K562 (cell line): ENCODE results near the gene ABCC11. TPM values are rescaled to one million over a fixed set of nuclear protein-coding genes. Genes with fewer than 3 reads are reported as not detected.

Experiments
- BHLHE40 ChIP-seq: IDR thresholded peaks from 2 replicates; pipeline ENCODE4 v1.6.1; 2011; ENCODE audit warnings: low read length, improper control_type of control experiment
- DDX20 ChIP-seq: fragments of 450-650 bp; IDR thresholded peaks from 2 replicates; pipeline ENCODE4 v1.6.1; 2016; ENCODE audit warnings: missing genetic modification characterization, low read depth, mild to moderate bottlenecking, missing compliant biosample characterization, moderate library complexity
- FIP1L1 ChIP-seq: fragments of 200-400 bp; formaldehyde crosslinking; IDR thresholded peaks from 2 replicates; pipeline ENCODE4 v1.6.1; 2018; ENCODE audit warnings: mild to moderate bottlenecking, low read depth, low read length; ENCODE audit not compliant: poor library complexity, severe bottlenecking
- HDAC1 ChIP-seq, 2 experiments: fragments of 450-650 bp; IDR thresholded peaks; 2 replicates each; pipeline ENCODE4 v1.6.1; 2016 to 2017; ENCODE audit warnings: inconsistent platforms in 1 of 2, mild to moderate bottlenecking in 1 of 2, moderate library complexity in 1 of 2
- JUNB ChIP-seq: fragments of 450-650 bp; formaldehyde crosslinking; conservative IDR thresholded peaks from 2 replicates; pipeline ENCODE4 v1.4.0; 2020; ENCODE audit warnings: mild to moderate bottlenecking
- KLF10 ChIP-seq: fragments of 250-450 bp; sonication (Bioruptor Pico); IDR thresholded peaks from 2 replicates; pipeline ENCODE4 v1.6.1; 2021; ENCODE audit warnings: matching md5 sums
- KLF6 ChIP-seq: fragments of 250-450 bp; sonication (Bioruptor Pico); IDR thresholded peaks from 2 replicates; pipeline ENCODE4 v1.4.0; 2020; ENCODE audit warnings: mild to moderate bottlenecking, moderate library complexity, borderline replicate concordance
- LCOR ChIP-seq: sonication (generic); formaldehyde crosslinking; IDR thresholded peaks from 2 replicates; pipeline ENCODE4 v1.8.0; 2022; ENCODE audit warnings: mild to moderate bottlenecking, missing genetic modification reagents
- MBD2 ChIP-seq: sonication (generic); IDR thresholded peaks from 2 replicates; pipeline ENCODE4 v1.6.1; 2016; ENCODE audit warnings: low read depth, borderline replicate concordance
- MCM5 ChIP-seq: fragments of 450-650 bp; IDR thresholded peaks from 2 replicates; pipeline ENCODE4 v1.6.1; 2016; ENCODE audit warnings: low read depth
- MYC ChIP-seq, 2 experiments: fragments of 250-450 bp in 1 of 2; sonication (Bioruptor Pico) in 1 of 2; IDR thresholded peaks; 2 replicates each; pipeline versions ENCODE4 v1.5.1 to v1.6.1; 2012 to 2021; ENCODE audit warnings: low read depth in 2 of 2, borderline replicate concordance in 1 of 2, improper control_type of control experiment in 1 of 2, low read length in 1 of 2, mild to moderate bottlenecking in 1 of 2, moderate library complexity in 1 of 2
- PML ChIP-seq: IDR thresholded peaks from 2 replicates; pipeline ENCODE4 v1.6.1; 2012; ENCODE audit warnings: low read length, inconsistent platforms
- POLR2AphosphoS5 ChIP-seq: IDR thresholded peaks from 2 replicates; pipeline ENCODE4 v1.6.1; 2011; ENCODE audit warnings: mild to moderate bottlenecking, low read depth, low read length, moderate library complexity; ENCODE audit not compliant: control insufficient read depth, insufficient read depth
- SAP30 ChIP-seq: fragments of 200-600 bp; sonication (generic); IDR thresholded peaks from 2 replicates; pipeline ENCODE4 v1.6.1; 2012; ENCODE audit warnings: borderline replicate concordance, low read depth, mild to moderate bottlenecking, moderate library complexity, low read length, control low read depth, inconsistent platforms; ENCODE audit not compliant: insufficient read depth, poor library complexity, severe bottlenecking
- TAF7 ChIP-seq: fragments of 450-650 bp; IDR thresholded peaks from 2 replicates; pipeline ENCODE4 v1.6.1; 2016; ENCODE audit warnings: missing genetic modification characterization, missing compliant biosample characterization
- TSC22D4 ChIP-seq: fragments of 450-650 bp; IDR thresholded peaks from 2 replicates; pipeline ENCODE4 v1.6.1; 2016; ENCODE audit warnings: missing genetic modification characterization, missing biosample characterization, control low read depth
- ZBTB17 ChIP-seq: fragments of 450-650 bp; formaldehyde crosslinking; IDR thresholded peaks from 2 replicates; pipeline ENCODE4 v1.4.0; 2020; ENCODE audit warnings: mild to moderate bottlenecking
- ZFP30 ChIP-seq: fragments of 250-450 bp; sonication (Bioruptor Pico); IDR thresholded peaks from 2 replicates; pipeline ENCODE4 v1.8.0; 2022; ENCODE audit warnings: moderate library complexity, mild to moderate bottlenecking, inconsistent platforms, borderline replicate concordance
- ZNF76 ChIP-seq: fragments of 250-450 bp; sonication (Bioruptor Pico); IDR thresholded peaks from 2 replicates; pipeline ENCODE4 v1.4.0; 2020; ENCODE audit warnings: mild to moderate bottlenecking, moderate library complexity, borderline replicate concordance
- polyA plus RNA-seq, 8 experiments: library from polyadenylated mRNA; depleted of rRNA in 4 of 8; stranded (reverse) in 5 of 8; unstranded in 3 of 8; fragments of >200 nt; fragmentation: Nextera tagmentation in 2 of 8; fragmentation: Illumina TruSeq in 1 of 8; extraction: Ambion mirVana in 2 of 8; extraction: Trizol in 1 of 8; gene quantifications; 2 replicates each; pipeline versions ENCODE4 v1.2.1 to v1.2.3, GENCODE V29; 2011 to 2014; ENCODE audit warnings: inconsistent platforms in 1 of 8, missing spikeins in 1 of 8
- total RNA-seq, 7 experiments: library from RNA; depleted of rRNA in 6 of 7; stranded (reverse); fragments of >200 nt in 6 of 7; fragmentation: Illumina TruSeq in 2 of 7; extraction: Trizol in 2 of 7; gene quantifications; 2 replicates each; pipeline versions ENCODE4 v1.2.1 to v1.2.3, GENCODE V29; 2011 to 2021; ENCODE audit warnings: low replicate concordance in 1 of 7
- TF ChIP-seq, protein P1 (sequence below): sonication (generic); formaldehyde crosslinking; IDR thresholded peaks from 2 replicates; pipeline ENCODE4 v1.8.1; 2023; ENCODE audit warnings: mild to moderate bottlenecking, missing genetic modification reagents
- TF ChIP-seq, protein P2 (sequence below): fragments of 450-650 bp; conservative IDR thresholded peaks from 2 replicates; pipeline ENCODE4 v1.6.1; 2016; ENCODE audit warnings: missing genetic modification characterization, low read depth, mild to moderate bottlenecking, control low read depth, missing compliant biosample characterization
- TF ChIP-seq, protein P3 (sequence below): fragments of 250-450 bp; sonication (Bioruptor Pico); IDR thresholded peaks from 2 replicates; pipeline ENCODE4 v1.8.0; 2021; ENCODE audit warnings: mild to moderate bottlenecking, moderate library complexity

Gene ABCC11
- total and polyA plus RNA-seq, 9 of the 15 experiments (the other 6 are each of a cell fraction or from before 2014, with no cell fraction given), result 0.04 to 0.14 (median 0.04) TPM; not detected in 6

DNA sequence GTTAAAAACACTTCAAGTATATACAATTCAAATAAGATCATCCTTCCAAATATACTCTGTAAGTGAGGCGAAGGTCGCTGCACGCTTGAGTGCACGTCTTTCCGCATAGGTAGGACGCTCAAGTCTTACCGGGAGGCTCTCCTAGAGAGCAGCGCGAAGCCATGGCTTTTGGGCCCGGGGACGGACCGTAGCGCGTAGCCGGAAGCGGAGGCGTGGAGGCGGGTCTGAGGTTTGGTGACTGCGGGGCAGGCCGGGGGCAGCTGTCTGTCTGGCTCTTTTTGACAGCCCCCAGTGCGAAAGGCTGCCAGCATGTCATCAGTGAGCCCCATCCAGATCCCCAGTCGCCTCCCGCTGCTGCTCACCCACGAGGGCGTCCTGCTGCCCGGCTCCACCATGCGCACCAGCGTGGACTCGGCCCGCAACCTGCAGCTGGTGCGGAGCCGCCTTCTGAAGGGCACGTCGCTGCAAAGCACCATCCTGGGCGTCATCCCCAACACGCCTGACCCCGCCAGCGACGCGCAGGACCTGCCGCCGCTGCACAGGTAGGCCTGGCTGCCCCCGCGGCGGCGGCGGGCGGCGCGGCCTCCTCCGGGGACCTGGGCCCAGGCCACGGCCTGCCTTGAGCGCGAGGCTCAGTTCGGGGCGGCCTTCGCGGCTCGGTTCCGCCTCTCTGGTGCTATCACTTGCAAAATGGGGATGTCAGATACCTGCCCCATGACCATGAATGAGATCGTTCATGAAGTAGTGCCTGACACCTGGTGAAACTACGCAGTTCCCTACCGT lies 3.1 kb downstream of the ABCC11 start, which contains the start of gene LONP2 (continued):
- no peak for TF ChIP-seq MCM5
- TF ChIP-seq POLR2AphosphoS5, result peak; percentile 58
- TF ChIP-seq HDAC1 (IDR thresholded peaks at IDR 0.05), result peak in 1 of 2 experiments; percentile 93; a peak in 2 of 4 replicates
- TF ChIP-seq, protein P1, sequence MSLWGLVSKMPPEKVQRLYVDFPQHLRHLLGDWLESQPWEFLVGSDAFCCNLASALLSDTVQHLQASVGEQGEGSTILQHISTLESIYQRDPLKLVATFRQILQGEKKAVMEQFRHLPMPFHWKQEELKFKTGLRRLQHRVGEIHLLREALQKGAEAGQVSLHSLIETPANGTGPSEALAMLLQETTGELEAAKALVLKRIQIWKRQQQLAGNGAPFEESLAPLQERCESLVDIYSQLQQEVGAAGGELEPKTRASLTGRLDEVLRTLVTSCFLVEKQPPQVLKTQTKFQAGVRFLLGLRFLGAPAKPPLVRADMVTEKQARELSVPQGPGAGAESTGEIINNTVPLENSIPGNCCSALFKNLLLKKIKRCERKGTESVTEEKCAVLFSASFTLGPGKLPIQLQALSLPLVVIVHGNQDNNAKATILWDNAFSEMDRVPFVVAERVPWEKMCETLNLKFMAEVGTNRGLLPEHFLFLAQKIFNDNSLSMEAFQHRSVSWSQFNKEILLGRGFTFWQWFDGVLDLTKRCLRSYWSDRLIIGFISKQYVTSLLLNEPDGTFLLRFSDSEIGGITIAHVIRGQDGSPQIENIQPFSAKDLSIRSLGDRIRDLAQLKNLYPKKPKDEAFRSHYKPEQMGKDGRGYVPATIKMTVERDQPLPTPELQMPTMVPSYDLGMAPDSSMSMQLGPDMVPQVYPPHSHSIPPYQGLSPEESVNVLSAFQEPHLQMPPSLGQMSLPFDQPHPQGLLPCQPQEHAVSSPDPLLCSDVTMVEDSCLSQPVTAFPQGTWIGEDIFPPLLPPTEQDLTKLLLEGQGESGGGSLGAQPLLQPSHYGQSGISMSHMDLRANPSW (CRISPR knock-in tag), result peak; percentile 63; the same call in 1 of the 2 replicates
- peak; percentile 59; the same call in 1 of the 2 replicates for TF ChIP-seq MYC (IDR thresholded peaks at IDR 0.05; ENCODE audit: low read depth, low read length)
- TF ChIP-seq MYC (CRISPR knock-in tag; IDR thresholded peaks at IDR 0.05; ENCODE audit: borderline replicate concordance, low read depth), result no peak
- no peak for TF ChIP-seq KLF6 (CRISPR knock-in tag)
- no peak for TF ChIP-seq ZFP30
- TF ChIP-seq SAP30, result peak; percentile 90
- TF ChIP-seq, protein P2, sequence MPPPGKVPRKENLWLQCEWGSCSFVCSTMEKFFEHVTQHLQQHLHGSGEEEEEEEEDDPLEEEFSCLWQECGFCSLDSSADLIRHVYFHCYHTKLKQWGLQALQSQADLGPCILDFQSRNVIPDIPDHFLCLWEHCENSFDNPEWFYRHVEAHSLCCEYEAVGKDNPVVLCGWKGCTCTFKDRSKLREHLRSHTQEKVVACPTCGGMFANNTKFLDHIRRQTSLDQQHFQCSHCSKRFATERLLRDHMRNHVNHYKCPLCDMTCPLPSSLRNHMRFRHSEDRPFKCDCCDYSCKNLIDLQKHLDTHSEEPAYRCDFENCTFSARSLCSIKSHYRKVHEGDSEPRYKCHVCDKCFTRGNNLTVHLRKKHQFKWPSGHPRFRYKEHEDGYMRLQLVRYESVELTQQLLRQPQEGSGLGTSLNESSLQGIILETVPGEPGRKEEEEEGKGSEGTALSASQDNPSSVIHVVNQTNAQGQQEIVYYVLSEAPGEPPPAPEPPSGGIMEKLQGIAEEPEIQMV, result no peak
- no peak for TF ChIP-seq TSC22D4 (tag)
- TF ChIP-seq KLF10 (CRISPR knock-in tag), result no peak
- no peak for TF ChIP-seq DDX20 (tag)
- TF ChIP-seq, protein P3, sequence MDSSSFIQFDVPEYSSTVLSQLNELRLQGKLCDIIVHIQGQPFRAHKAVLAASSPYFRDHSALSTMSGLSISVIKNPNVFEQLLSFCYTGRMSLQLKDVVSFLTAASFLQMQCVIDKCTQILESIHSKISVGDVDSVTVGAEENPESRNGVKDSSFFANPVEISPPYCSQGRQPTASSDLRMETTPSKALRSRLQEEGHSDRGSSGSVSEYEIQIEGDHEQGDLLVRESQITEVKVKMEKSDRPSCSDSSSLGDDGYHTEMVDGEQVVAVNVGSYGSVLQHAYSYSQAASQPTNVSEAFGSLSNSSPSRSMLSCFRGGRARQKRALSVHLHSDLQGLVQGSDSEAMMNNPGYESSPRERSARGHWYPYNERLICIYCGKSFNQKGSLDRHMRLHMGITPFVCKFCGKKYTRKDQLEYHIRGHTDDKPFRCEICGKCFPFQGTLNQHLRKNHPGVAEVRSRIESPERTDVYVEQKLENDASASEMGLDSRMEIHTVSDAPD, result no peak
- TF ChIP-seq LCOR (CRISPR knock-in tag), result no peak
- TF ChIP-seq TAF7 (tag), result no peak
- 0 out of 2 replicates have a peak, but pooled peaks have one; percentile 40 for TF ChIP-seq MBD2
- TF ChIP-seq BHLHE40, result no peak
- no peak for TF ChIP-seq ZBTB17 (CRISPR knock-in tag)
- TF ChIP-seq FIP1L1, result peak; percentile 28
- no peak for TF ChIP-seq PML
- TF ChIP-seq ZNF76 (CRISPR knock-in tag), result no peak
- no peak for TF ChIP-seq JUNB (CRISPR knock-in tag)
